ENCODE measurements around the gene MEGF8. TPM values are rescaled to one million over a fixed set of nuclear protein-coding genes. Genes with fewer than 3 reads are reported as not detected.
A peak's percentile ranks its signal among the peaks of the same experiment; 100 is the strongest.

Gene MEGF8
- total and polyA plus RNA-seq, 8 donors, result 7.3 to 15.9 (median 9.0) TPM

GRCh38 chr19:42291435-42291810 lies 34.0 kb upstream of the MEGF8 start:
- TF ChIP-seq CTCF (IDR thresholded peaks at IDR 0.05), result no peak
- Histone ChIP-seq H3K4me1 (no peaks in the 10 kb centered on the region), H3K4me3 (no peak overlapping the region), H3K27me3 (no peaks in the 10 kb centered on the region), H3K27ac (no peak overlapping the region), H3K36me3 (peaks cover 5 to 54% (median 41%) of the 10 kb centered on the region in 3 donors), H3K9me3 (no peaks in the 10 kb centered on the region)
- FAIRE-seq (no peak), ATAC-seq (no peak), DNase-seq (peak in 1 of 6 donors; percentile 45)
- WGBS, 2 donors, result 75 to 76% methylated on average over 9 of the region's 9 CpGs
- intact Hi-C loops (cut with DNase I), result loop anchor here in 1 of 3 donors (10.0 kb wide), 2 partner anchors 47 to 157 kb away; partner anchors contain the start of genes GSK3A and POU2F2

GRCh38 chr19:42292042-42292960 lies 33.1 kb upstream of the MEGF8 start:
- FAIRE-seq (no peak), ATAC-seq (no peak), DNase-seq (peak in 2 of 6 donors; percentile 46 to 74)
- no peaks in the 10 kb centered on the region for H3K4me1 ChIP-seq
- H3K27ac ChIP-seq, result no peak overlapping the region
- no peak for TF ChIP-seq CTCF (IDR thresholded peaks at IDR 0.05)
- H3K36me3 ChIP-seq, result peaks cover 5 to 51% (median 38%) of the 10 kb centered on the region in 3 donors
- intact Hi-C loops (cut with DNase I), result loop anchor here in 1 of 3 donors (10.0 kb wide), 2 partner anchors 48 to 158 kb away; partner anchors contain the start of genes GSK3A and POU2F2
- no peaks in the 10 kb centered on the region for H3K27me3 ChIP-seq
- H3K4me3 ChIP-seq, result no peak overlapping the region
- no peaks in the 10 kb centered on the region for H3K9me3 ChIP-seq
- 92 to 97% methylated on average over 25 to 27 of the region's 27 CpGs for WGBS, 2 donors

- intact Hi-C loops (cut with DNase I), result loop anchor here in 1 of 3 donors (10.0 kb wide), 2 partner anchors 48 to 158 kb away; partner anchors contain the start of genes GSK3A and POU2F2
- WGBS, 2 donors, result 90 to 94% methylated on average over 14 of the region's 14 CpGs
- ATAC-seq (no peak), DNase-seq (peak in 1 of 6 donors; percentile 79), FAIRE-seq (no peak)
- H3K36me3 ChIP-seq, result peaks cover 0 to 45% (median 32%) of the 10 kb centered on the region in 3 donors
- no peaks in the 10 kb centered on the region for H3K27me3 ChIP-seq
- no peak for TF ChIP-seq CTCF (IDR thresholded peaks at IDR 0.05)
- H3K4me1 ChIP-seq, result no peaks in the 10 kb centered on the region
- H3K4me3 ChIP-seq, result no peak overlapping the region
- no peak overlapping the region for H3K27ac ChIP-seq
- H3K9me3 ChIP-seq, result no peaks in the 10 kb centered on the region
These were observed 32.5 kb upstream of the MEGF8 start for GRCh38 chr19:42292963-42293362.

DNA sequence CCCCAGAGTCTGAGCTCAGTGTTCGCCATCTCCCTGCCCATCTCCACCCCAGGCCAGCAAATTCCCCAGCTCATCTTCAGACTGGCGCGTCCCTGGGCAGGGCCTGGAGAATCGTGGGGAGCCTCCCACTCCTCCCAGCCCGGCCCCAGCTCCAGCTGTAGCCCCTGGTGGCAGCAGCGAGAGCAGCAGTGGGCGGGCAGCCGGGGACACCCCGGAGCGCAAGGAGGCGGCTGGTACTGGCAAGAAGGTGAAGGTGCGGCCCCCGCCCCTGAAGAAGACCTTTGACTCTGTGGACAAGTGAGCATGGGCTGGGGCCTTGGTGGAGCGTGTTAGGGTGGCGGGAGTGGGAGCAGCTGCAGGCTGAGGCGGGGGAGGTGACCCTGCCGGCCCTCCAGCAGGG lies 31.9 kb upstream of the MEGF8 start:
- Histone ChIP-seq H3K27me3 (no peaks in the 10 kb centered on the region), H3K4me3 (no peak overlapping the region), H3K9me3 (no peaks in the 10 kb centered on the region), H3K36me3 (peaks cover 0 to 40% (median 32%) of the 10 kb centered on the region in 3 donors), H3K4me1 (no peaks in the 10 kb centered on the region), H3K27ac (no peak overlapping the region)
- no peak for ATAC-seq
- 83 to 84% methylated on average over 17 of the region's 17 CpGs for WGBS, 2 donors
- intact Hi-C loops (cut with DNase I), result loop anchor here in 1 of 3 donors (10.0 kb wide), 2 partner anchors 49 to 159 kb away; partner anchors contain the start of genes GSK3A and POU2F2
- DNase-seq, result peak in 1 of 6 donors; percentile 12
- no peak for FAIRE-seq
- TF ChIP-seq CTCF (IDR thresholded peaks at IDR 0.05), result no peak
